Uterus (tissue), 4 donors: ENCODE results near the gene MT1G. TPM values are rescaled to one million over a fixed set of nuclear protein-coding genes. Genes with fewer than 3 reads are reported as not detected.
"Not testable (repeated sequence)": the region's sequence is repeated elsewhere in the genome, so short reads cannot be mapped to it uniquely, and the experiment has no call there.

ENCODE experiments used
- DNase-seq, 2 donors: peaks; one replicate each; pipeline ENCODE4 v3.0.0-alpha.2; 2019 to 2020
- H3K27ac ChIP-seq, 2 donors: fragments of 200-600 bp; sonication (generic); 1 replicate in 1 of 2; 2 replicates in 1 of 2; pipeline ENCODE4 v1.5.1; 2016 to 2018
- H3K27me3 ChIP-seq, 2 donors: fragments of 200-600 bp; sonication (generic); one replicate each; pipeline ENCODE4 v1.5.1; 2018 to 2019; ENCODE audit warnings: control low read depth in 1 of 2
- H3K36me3 ChIP-seq, 2 donors: fragments of 200-600 bp; sonication (generic); one replicate each; pipeline ENCODE4 v1.5.1; 2019; ENCODE audit warnings: control low read depth in 1 of 2
- H3K4me1 ChIP-seq, 2 donors: fragments of 200-600 bp; sonication (generic); one replicate each; pipeline ENCODE4 v1.5.1; 2018 to 2019; ENCODE audit warnings: control low read depth in 1 of 2
- H3K4me3 ChIP-seq, 2 donors: fragments of 200-600 bp; sonication (generic); 1 replicate in 1 of 2; 2 replicates in 1 of 2; pipeline ENCODE4 v1.5.1; 2018 to 2019; ENCODE audit warnings: mild to moderate bottlenecking in 1 of 2
- H3K9me3 ChIP-seq, 2 donors: fragments of 200-600 bp; sonication (generic); one replicate each; pipeline ENCODE4 v1.5.1; 2019; ENCODE audit warnings: control low read depth in 1 of 2
- CTCF ChIP-seq, 4 experiments: fragments of 200-600 bp in 2 of 4; fragments of 450-650 bp in 2 of 4; sonication (generic) in 2 of 4; IDR thresholded peaks; one replicate each; pipeline ENCODE4 v1.5.1; 2016 to 2019; ENCODE audit warnings: antibody characterized with exemption in 4 of 4, mild to moderate bottlenecking in 2 of 4, moderate library complexity in 1 of 4
- POLR2A ChIP-seq, 2 donors: fragments of 450-650 bp; IDR thresholded peaks; one replicate each; pipeline ENCODE4 v1.6.1; 2016; ENCODE audit warnings: antibody characterized with exemption in 2 of 2, mild to moderate bottlenecking in 1 of 2, moderate library complexity in 1 of 2
- intact Hi-C: fragments of 100-400 bp; cut with DNase I; formaldehyde crosslinking; loops from one replicate; pipeline ENCODE4 v1.15.1; 2023; ENCODE audit warnings: low total_unique reads
- total RNA-seq, 4 donors: library from RNA; depleted of rRNA in 3 of 4; stranded (reverse); fragments of >200 nt in 3 of 4; gene quantifications; one replicate each; pipeline versions ENCODE4 v1.1.0 to v1.2.4, GENCODE V29; 2014 to 2023
- donor health status: DM: yes; HTN: yes; CAD: no.

The MT1G gene
- total RNA-seq, 4 donors from 2014 or later = 51.8 TPM; not detected in 3

- Histone ChIP-seq H3K27me3 (peaks cover 0 to 11% of the 10 kb centered on the region in 2 donors), H3K4me3 (no peak within 1 kb of the TSS), H3K9me3 (no peaks in the 10 kb centered on the region), H3K27ac (no peak within 1 kb of the TSS), H3K4me1 (no peaks in the 10 kb centered on the region), H3K36me3 (no peaks in the 10 kb centered on the region)
- TF ChIP-seq CTCF (IDR thresholded peaks at IDR 0.05) (no peak), POLR2A (IDR thresholded peaks at IDR 0.05) (no peak)
- DNase-seq = no peak
- intact Hi-C loops = no loop called here
Measured at GRCh38 chr16:56669005-56669839, 1.4 kb upstream of the MT1G start, which contains the start of gene MT1H. Gene MT1H (plus strand): TSS chr16:56669814. CDS start chr16:56669885, 71 bp downstream.

DNA sequence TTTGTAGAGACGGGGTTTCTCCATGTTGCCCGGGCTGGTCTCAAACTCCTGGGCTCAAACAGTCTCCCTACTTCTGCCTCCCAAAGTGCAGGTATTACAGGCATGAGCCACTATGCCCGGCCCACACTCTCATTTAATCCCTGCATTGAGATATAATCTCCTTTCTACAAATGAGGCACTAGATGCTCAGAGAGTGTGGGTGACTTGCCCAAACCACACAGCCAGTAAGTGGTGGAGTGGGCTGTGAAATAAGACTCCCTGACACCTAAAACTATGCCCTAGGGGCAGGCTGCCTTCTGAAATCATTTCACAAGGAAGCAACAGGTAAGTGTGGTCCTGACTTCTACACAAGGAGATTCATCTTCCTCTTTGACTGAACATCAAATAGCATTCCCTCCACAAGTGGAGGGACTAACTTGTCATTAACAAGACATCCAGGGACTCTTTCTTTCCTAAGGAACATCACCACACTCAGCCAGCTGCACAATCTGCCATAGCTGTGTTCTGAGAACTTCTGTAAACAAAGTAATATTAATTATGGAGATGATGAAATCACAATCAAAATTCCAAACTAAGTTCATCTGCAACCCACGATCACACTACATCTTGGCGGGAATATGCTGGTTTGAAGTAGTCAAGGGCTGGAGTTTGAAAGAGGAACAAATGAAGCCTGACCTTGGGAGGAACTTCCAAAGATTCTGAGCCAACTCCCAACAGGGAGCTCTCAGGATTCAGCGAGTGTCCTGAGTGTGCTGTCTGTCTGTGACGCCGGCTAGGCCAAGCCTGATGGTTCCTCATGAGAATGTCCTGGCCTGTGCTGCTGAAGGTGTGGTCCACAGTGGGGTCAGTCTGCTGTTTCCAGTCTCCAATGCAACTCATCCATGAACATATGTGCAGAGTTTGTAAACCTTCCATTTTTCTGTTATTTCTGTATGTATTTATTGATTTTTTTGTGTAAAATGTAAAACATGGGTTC lies 2.3 kb downstream of the MT1G start:
- DNase-seq, H3K36me3 ChIP-seq, H3K4me1 ChIP-seq, H3K9me3 ChIP-seq, intact Hi-C loops, H3K4me3 ChIP-seq, H3K27ac ChIP-seq: not testable (repeated sequence)
- peaks cover 0 to 14% of the 10 kb centered on the region in 2 donors for H3K27me3 ChIP-seq

DNA sequence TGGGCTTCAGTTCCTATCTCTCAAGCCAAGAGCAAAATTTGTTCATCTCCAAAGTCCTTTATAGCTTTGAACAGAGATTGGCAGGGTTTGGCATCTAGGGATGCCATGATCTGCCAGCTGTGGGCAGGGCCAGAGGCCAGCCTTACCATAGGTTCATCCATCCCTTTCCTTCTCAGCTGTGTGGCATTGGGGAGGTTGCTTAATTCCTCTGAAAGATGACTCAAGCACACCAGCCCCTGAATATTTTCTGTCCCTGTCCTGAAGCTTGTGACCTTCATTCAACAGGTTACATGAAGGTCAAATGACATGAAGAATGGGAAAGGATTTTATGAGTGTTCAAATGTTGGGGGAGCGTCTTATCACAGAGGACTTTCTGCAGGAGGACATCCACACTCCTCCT lies 3.4 kb downstream of the MT1G start:
- no peak overlapping the region for H3K27ac ChIP-seq
- no peak for DNase-seq
- TF ChIP-seq CTCF (IDR thresholded peaks at IDR 0.05) (no peak), POLR2A (IDR thresholded peaks at IDR 0.05) (no peak)
- intact Hi-C loops = no loop called here
- H3K36me3 ChIP-seq = no peaks in the 10 kb centered on the region
- H3K4me1 ChIP-seq = peaks cover 0 to 4% of the 10 kb centered on the region in 2 donors
- no peak overlapping the region for H3K4me3 ChIP-seq
- H3K9me3 ChIP-seq = no peaks in the 10 kb centered on the region
- H3K27me3 ChIP-seq = peaks cover 0 to 12% of the 10 kb centered on the region in 2 donors

DNA sequence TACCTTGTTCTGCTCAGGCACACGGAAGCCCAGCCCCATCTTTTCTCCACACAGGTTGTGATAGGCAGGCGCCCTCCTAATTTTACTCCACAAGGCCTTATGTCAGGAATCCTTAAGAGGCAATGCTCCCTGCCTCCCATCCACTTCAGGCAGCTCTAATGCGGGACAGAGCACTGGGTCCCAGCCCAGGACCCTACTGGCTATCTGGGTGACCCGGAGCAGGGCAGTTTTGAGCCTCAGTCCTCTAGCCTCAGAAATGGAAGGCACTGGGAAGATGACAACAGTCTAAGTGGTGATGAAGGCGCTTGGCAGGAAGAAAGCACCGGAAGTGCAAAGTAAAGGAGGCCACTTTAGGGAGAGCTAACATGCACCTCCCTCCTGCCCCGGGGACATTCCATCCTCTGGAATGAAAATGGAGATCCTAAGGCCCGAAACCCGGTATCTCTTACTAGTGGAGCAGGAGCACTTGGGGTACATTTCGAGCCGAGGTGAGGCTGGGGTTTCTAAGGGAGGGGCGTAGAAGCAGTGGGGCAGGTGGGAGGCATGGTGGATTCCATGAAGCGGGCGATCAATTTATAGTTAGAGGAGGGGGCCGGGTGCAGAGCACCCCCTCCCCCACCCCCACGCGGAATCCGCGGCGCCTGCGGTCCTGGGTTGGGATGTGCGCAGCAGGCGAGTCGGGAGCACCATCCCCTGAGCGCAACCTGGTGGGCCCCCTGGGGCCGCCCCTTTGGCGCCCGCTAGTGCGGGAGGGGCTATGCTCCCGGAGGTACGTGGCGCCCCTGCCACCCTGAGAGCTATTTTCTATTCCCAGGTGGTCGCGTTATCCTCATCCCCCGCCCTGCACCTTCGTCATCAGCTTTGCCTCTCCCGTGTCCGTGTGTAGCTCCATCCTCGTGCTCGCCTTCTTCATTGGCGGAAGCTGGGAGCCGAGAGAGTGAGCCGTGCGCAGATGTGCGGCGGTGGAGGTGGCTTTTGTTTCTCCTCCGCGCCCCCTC lies 5.2 kb downstream of the MT1G start:
- no peak overlapping the region for H3K4me3 ChIP-seq
- TF ChIP-seq CTCF (IDR thresholded peaks at IDR 0.05) (no peak), POLR2A (IDR thresholded peaks at IDR 0.05) (no peak)
- peaks cover 0 to 19% of the 10 kb centered on the region in 2 donors for H3K27me3 ChIP-seq
- H3K9me3 ChIP-seq = no peaks in the 10 kb centered on the region
- intact Hi-C loops = no loop called here
- no peak overlapping the region for H3K27ac ChIP-seq
- no peaks in the 10 kb centered on the region for H3K36me3 ChIP-seq
- no peak for DNase-seq
- peaks cover 0 to 8% of the 10 kb centered on the region in 2 donors for H3K4me1 ChIP-seq
